ENCODE data around the gene CLSTN1.

CLSTN1 gene

DNA sequence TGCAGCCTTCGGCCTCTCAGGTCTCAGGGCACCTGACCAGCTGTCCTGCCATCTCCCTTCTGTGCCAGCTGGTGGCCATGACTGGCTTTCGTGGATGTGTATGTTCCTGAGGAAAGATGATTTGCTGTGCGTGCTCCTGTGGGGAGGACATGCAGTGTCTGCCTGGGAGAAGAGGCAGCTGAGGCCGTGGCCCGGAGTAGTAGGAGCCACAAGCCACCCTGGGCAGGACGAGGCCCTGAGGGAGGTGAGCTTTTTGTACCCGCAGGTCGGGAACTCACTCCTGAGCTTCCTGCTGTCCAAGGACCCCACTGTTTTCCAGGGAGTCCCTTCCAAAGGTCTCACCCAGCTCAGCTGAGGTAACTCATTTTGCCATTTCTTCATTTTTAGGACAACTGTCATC lies 113.7 kb downstream of the CLSTN1 start:
- no peak for DNase-seq

DNA sequence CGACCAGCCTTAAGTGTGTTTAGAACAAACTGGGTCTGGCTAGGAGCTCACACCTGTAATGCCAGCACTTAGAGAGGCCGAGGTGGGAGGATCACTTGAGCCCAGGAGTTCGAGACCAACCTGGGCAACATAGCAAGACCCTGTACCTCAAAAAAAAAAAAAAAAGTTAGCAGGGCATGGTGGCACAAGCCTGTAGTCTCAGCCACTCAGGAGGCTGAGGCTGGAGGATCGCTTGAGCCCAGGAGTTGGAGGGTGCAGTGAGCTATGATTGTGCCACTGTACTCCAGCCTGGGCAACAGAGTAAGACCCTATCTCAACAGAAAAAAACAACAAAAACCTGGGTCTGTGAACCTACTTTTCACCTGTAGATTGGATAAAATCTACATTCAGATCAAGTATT lies 117.6 kb downstream of the CLSTN1 start:
- no peak for DNase-seq

DNA sequence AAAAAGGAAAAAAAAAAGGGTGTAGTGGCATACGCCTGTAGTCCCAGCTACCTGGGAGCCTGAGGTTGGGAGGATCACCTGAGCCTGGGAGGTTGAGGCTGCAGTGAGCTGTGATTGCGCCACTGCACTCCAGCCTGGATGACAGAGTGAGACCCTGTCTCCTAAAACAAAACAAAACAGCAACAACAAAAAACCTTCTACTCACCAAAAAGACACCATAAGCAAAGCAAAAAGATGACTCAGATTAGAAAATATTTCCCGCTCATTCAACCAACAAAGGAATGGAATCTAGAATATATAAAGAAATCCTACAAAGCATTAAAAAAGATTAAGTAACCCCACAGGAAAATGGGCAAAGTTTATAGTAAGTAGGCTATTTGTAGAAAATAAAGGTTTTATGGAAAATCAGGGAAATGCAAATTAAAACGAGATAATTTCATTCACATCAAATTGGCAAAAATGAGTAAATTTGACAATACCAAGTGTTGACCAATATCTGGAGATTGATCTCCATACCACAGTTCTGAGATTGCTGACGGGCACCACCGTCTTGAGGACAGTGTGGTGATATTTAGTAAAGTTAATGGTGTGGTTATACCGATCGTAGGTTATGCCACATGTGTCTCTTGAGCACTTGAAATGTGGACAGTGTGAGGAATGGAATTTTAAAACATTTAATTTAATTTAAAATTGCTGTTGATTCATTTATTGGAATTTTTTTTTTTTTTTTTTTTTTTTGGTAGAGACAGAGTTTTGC lies 118.2 kb downstream of the CLSTN1 start:
- peak; percentile 30 for DNase-seq

DNA sequence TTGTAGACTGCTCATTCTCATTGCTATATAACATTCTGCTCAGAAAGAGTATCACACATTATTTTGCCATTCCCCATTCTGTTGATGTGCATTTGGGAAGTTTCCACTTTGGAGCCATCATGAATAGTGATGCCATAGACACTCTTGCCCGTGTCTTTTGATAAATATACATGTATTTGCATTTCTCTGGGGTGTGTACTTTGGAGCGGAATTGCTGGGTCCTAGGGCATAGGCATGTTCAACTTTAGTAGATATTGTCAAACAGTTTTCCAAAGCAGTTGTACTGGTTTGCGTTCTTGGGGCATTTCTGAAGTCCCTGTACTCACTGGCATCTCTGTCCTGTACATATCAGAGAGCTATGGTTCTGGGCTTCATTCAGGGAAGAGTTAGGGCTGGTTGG lies 120.1 kb downstream of the CLSTN1 start:
- DNase-seq, result no peak

DNA sequence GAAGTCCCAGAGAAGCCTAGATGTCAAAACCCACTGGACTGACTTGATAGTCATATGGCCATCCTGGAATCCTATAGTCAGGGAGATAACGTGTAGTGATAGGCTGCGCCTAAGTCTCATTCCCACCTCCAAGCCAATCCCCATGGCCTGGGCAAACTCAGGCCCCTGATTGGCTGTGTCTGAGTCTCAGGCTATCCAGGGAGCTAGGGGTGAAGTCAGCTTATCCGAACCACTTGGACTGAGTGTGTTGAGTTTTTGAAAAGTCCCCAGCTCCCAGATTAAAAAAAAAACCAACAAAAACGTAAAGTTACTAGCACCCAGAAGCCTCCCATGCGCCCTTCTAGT lies 120.6 kb downstream of the CLSTN1 start:
- no peak for DNase-seq

DNA sequence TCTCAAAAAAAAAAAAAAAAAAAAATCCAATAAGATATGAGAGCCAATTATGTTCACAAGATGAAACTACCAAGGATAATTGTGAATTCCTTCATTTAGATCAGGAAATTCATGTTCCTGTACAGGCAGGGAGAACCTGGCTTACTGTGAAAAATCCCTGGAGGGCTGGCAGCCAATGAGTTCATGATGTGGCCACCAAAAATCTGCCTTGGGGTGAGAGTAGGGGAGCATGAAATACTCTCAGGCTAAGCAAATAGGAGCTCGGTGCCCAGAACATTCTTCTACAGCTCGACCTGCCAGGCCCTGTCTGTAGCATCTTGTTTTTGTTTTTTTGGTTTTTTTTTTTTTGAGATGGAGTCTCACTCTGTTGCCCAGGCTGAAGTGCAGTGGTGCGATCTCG lies 122.1 kb downstream of the CLSTN1 start:
- no peak for DNase-seq

DNA sequence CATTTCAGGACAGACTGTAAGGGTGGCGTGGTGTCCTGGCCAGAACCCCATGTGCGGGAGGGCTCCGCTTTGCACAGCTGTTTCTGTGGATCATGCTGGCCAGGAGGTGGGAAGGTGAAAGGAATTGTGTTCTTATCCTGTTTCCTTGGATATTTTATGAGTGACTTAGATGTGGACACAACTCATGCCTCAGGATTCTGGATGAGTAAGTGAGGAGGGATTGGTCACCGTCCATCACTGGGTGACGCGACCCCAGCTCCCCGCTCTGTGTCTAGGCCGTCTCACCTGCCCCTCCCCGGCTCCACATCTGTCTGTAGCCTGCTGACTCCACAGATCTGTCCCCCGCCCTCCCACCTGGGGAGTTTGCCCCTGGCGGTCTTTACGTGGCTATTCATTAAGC lies 123.4 kb downstream of the CLSTN1 start:
- DNase-seq, result peak; percentile 87

DNA sequence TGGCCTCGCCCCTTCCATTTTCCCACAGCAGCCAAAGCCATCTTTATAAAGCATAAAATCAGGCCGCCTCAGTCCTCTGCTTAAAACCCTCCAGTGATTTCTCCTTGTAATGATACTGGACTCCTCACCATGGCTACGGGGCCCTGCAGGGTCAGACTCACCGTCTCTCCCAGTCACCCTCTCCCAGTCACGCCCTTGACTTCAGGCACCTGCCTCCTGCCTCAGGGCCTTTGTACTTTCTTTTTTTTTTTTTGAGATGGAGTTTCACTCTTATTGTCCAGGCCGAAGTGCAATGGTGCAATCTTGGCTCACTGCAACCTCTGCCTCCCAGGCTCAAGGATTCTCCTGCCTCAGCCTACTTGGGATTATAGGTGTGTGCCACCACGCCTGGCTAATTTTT lies 124.4 kb downstream of the CLSTN1 start:
- DNase-seq, result peak; percentile 29

DNA sequence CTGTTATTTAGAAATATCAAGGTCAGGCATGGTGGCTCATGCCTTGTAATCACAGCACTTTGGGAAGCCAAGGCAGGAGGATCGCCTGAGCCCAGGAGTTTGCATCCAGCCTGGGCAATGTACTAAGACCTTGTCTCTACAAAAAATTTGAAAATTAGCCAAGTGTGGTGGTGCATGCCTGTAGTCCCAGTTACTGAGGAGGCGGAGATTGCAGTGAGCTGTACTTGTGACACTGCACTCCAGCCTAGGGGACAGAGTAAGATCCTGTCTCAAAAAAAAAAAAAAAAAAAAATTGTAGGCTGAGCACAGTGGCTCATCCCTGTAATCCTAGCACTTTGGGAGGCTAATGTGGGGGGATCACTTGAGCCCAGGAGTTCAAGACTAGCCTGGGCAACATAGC lies 127.0 kb downstream of the CLSTN1 start:
- no peak for DNase-seq

DNA sequence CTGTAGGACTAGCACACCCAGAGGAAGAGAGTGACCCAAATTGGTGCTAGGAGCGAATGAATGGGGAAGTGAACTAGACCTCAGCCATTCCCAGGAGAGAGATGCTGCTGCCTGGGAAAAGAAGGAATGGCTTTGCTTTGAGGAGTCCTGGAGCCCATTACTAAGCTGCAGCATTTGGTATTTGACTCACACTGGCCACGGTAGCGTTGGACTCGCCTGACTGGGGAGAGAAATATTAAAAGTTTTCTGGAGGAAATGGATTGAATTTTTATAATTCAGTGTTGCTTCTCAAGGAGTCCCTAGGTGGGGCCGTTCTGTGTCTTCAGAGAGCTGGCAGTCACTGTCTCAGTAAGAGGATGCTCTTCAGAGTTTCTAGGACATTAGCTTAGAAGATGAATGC lies 132.1 kb downstream of the CLSTN1 start:
- DNase-seq, result no peak

DNA sequence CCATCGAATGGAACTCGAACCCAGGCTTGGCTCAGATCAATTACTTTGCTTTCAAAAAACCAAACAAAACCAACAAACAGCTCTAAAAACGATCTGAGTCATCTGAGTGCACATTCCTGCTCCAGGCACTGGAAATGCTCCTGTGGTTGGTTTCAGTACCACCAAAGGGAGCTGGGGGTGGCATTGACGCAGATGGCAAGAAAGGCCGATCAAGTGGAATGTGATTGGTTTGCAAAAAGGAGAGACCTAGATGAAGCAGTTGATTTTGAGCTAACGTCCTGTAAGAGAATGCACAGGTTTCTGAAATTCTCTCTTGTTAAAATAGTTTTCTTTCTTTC lies 132.7 kb downstream of the CLSTN1 start:
- DNase-seq, result no peak

DNA sequence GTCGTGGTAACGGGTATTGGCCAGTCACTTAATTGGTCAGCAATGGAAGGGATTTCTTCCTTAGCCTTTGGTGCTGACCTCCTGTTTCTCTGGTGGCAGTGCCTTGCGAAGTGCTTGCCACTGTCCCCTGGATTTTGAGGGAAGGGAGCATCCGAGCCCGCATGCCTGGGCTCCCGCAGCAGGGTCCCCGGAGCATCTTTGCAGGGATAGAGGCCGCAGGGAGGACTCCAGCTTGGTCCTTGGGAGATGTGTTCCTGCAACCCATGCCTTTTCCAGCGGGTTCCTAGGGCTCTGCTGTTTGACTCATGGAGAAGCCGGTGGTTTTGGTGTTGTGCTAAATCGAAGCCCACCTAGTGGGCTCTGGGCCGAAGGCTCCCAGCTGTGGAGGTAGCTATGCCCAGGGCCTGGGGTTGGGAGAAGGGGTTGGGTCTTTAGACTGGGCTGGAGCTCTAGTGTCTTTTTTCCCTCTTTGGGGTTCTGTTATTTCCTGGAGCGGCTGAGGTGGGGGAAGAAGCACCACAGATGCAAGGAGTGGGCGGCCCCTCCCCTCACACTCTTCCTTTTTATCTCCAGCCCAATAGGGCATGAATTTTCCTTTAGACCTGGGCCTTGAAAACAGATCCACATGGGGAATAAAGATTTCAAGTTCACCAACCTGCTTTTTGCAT lies 133.2 kb downstream of the CLSTN1 start:
- no peak for DNase-seq

DNA sequence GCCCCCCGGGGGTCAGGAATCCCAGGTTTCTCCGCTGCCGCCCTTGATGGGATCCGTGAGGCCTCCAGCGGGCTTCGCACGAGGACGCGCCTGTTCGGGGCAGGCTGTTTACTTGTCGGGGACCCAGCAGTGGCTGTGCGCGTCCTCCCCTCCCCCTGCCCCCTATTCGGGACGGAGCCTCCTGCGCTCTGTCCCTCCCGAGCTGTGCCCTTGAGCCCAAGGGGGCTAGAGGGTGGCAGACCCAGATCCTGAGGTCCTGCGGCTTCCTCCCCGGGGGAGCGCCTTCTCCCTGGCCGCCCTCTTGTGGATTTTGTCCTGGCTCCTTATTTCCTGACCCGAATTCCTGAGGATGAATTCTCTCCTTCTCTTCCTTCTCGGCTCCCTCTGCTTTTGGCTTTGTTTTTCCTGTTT lies 133.8 kb downstream of the CLSTN1 start:
- peak; percentile 50 for DNase-seq

DNA sequence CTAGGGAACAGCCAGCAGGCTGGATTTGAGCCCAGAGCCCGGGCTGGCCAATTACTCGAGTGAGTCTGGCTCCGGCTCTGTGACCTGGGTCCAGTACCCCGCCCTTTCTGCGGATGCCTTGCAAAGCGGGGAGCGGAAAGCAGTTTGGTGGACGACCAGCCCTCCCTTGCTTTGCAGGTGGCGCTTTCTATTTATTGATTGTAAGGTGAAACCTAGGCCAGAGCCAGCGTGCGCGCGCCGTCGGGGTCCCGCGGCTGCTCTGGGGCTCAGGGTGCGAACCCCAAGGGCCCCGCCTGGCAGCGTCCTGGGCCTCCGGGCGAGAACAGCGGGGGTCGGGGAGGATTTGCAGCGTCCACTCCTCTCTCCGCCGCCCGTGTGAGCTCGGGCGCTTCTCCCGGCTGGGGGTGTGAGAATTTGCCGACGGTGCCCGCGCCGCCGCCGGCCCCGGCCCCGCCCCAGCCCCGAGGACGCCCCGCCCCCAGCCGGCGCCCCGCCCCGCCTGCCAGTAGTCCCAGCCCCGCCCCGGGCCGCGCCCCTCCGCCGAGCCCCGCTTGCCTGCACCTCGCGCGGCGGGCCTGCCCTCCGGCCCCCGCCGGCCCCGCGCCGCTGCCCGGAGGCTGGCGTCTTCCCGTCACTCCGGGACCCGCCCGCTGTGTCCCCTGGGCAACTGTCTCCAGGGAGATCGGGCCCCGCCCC lies 134.6 kb downstream of the CLSTN1 start:
- peak; percentile 65 for DNase-seq

DNA sequence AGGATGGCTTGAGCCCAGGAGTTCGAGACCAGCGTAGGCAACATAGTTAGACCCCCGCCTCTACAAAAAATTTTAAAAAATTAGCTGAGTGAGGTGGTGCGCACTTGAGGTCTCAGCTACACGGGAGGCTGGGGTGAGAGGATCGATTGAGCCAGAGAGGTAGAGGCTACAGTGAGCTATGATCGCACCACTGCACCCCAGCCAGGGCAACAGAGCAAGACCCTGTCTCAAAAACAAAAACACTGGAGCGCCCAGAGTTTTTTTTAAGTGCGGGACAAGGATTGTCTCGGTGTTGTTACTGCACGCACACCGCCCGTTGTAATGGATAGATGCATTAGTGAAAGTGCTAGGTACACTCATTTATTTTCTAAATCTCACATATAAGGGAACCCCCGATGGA lies 135.2 kb downstream of the CLSTN1 start:
- no peak for DNase-seq

DNA sequence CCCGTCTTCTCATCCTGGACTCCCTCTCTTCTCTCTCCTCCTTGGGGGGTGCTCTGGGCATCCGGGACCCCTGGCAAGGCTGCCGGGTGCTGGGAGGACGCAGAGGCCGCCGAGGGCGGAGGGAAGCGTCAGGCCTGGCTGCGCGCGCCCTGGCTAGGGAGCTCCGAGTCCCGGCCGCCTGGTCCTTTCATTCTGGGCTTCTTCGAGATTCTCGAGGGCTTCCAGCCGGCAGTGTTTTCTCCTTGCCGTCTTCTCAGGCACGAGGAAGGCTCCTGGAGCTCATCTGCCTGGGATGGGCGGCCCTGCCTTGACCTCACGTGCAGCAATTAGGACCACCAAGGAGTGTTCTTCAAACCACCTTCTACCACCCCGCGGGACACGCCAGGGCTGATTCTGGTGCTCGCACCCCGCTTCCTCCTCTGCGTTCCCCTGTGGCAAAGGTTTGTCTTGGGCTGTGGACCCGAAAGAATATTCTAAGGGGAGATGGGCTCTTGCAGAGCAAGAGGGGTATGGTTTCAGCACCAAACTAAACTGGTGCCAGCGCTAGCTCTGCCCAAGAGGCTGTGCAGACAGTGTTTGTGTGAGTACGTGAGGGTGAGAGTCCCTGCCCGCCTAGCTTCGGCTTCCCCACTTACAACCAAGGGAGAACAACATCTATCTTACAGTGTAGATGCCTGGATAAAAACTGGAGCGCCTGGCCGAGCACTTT lies 135.7 kb downstream of the CLSTN1 start:
- no peak for DNase-seq

DNA sequence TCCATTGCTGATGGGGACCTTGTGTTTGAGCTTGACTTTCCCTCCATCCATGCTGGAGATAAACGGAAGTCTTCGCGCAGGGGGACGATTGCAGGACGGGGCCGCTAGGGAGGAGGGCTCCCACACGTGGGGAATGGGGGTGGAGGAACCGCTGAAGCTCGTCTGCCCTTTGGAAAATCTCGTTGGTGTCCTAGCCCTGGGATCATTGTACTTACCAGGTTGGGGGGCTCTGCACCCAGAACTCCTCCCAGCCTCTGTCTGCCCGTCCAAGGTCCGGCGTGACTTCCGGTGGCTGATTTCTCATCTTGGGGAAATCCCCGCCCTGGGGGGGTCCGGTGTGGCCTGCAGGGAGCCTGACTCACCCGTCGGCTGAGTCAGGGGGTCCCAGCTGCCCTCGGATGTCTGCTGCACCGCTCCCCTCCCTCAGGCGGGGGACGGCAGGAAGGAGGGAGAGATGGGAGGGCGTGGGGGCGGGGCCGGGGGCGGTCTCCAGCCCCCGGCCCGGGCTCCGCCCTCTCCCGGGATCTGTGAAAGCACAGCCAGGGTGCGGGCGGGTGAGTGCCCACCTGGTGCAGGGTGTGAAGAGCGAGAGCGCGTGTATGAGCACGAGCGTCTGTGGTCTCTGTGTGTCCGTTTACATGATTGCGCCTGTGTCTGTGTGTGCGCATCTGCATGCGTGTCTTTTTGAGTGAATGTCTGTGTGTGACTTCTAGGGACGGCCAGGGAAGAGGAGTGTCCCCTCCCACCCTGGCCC lies 136.5 kb downstream of the CLSTN1 start:
- peak; percentile 83 for DNase-seq

DNA sequence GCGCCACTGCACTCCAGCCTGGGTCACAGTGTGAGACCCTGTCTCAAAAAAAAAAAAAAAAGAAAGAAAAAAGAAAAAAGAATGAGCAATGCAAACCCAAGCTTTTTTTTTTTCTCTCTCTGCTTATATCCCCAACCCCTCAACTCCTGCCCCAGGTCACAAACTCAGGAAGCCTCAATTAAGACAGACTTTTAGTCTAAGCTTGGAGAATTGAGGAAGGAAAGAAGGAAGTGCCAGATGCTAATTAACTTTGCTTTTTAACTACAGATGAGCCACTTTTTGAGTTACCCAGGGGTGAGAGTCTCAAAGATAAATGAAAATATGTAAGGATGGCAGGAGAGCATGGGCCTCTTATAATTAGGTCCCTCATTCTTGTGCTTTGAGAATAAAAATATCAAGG lies 139.0 kb downstream of the CLSTN1 start:
- DNase-seq, result no peak

DNA sequence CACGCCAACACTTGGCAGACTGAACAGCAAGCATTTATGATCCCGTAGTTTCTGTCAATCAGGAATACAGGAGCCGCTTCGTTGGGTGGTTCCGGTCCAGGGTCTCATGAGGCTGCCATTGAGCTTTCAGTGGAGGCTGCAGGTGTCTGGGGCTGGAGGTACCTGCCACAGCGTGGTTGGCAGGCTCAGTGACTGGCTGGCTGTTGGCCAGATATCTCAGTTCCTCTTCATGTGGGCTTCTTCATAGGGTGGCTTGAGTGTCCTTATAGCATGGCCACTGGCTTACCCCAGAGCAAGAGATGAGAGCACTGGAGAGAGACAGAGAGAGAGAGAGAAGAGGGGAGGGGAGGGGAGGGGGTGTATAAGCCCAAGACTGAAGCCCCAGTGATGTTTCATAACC lies 142.9 kb downstream of the CLSTN1 start:
- DNase-seq, result no peak

DNA sequence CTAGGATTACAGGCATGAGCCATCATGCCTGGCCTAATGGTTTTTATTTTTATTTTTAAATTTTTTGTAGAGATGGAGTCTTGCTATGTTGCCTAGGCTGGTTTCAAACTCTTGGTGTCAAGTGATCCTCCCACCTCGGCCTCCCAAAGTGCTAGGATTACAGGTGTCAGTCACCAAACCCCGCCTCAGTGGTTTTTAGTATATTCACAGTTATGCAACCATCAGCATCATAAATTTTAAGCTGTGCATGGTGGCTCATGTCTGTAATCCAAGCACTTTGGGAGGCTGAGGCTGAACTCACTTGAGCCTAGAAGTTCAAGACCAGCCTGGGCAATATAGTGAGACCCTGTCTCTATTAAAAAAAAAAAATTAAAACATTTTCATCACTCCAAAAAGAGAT lies 143.7 kb downstream of the CLSTN1 start:
- DNase-seq, result no peak
